Retinal pigment epithelial cell (primary cell): ENCODE results near the gene SLC37A3.

Source experiments
- DNase-seq: peaks from one replicate; pipeline ENCODE4 v3.0.0-alpha.2; 2010; ENCODE audit warnings: low read depth
- H3K4me3 ChIP-seq: 2 replicates; pipeline ENCODE4 v1.5.1; 2011; ENCODE audit warnings: mild to moderate bottlenecking, low read length, control low read depth, moderate library complexity
- CTCF ChIP-seq: conservative IDR thresholded peaks from 2 replicates; pipeline ENCODE4 v1.5.1; 2011; ENCODE audit warnings: low read depth, low read length, control low read depth, inconsistent platforms

The SLC37A3 gene

DNA sequence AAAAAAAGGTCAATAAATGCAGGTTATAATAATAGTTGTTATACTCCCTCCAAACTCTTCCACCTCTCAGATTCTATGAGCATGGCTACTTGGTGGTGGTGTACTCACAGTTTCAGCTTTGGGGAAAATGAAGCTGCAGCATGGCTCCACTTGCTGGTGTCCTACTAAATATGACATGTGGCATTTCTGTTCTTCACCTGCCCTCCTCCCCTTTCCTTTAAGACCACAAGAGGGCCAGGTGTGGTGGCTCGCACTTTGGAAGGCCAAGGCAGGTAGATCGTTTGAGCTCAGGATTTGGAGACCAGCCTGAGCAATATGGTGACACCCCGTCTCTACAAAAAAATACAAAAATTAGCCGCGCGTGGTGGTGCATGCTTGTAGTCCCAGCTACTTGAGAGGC is 101.1 kb downstream of the SLC37A3 start:
- H3K4me3 ChIP-seq = no peak overlapping the region
- DNase-seq = no peak
- TF ChIP-seq CTCF = no peak

DNA sequence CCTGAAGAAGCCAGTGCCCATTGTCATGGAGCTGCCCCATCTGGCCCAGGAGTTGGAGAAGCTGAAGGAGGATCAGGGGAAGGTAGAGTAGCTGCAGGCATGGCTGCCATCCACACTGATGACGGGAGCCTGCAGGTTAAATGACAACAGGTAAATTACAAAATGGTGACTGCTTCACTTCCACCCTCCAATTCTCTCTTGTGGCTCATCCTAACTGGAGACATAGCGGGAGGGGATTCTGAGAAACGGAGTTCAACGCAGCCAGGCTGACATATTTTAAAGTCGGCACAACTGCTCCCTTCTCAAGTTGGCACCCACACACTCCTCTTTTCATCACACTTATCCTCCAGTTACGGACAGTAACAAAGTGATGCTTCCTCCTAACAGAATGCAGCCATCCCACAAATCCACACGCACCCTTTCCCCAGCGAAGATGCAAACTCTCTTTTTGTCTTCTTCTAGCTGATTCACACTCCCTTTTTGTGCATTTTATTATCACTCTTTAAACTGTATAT is 103.0 kb downstream of the SLC37A3 start:
- TF ChIP-seq CTCF = no peak

GRCh38 chr7:140294454-140294853 is 103.9 kb downstream of the SLC37A3 start:
- no peak for TF ChIP-seq CTCF
- DNase-seq = no peak
- H3K4me3 ChIP-seq = no peak overlapping the region

More for the DNA sequence above, 103.0 kb downstream of the SLC37A3 start:
- DNase-seq = no peak
- H3K4me3 ChIP-seq = no peak overlapping the region

DNA sequence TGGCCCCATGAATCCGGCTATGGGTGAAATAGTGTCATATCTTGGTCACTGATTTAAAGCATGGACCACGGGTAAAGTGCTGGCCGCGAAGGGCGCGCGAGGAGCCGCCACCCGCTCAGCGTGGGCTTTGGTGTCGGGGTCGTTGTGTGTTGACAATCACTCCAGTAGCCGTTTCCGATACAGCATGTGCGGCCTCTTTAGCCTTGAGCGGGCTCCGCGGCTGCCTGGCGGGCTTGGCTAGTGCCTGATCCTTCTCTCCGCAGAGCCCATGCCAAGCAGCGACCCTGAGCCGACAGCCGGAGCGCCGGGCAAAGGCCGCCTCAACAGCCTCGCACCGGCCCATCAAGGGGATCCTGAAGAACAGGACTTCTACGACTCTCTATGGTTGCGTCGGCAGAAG is 105.9 kb downstream of the SLC37A3 start:
- H3K4me3 ChIP-seq = no peak overlapping the region
- no peak for DNase-seq
- no peak for TF ChIP-seq CTCF

DNA sequence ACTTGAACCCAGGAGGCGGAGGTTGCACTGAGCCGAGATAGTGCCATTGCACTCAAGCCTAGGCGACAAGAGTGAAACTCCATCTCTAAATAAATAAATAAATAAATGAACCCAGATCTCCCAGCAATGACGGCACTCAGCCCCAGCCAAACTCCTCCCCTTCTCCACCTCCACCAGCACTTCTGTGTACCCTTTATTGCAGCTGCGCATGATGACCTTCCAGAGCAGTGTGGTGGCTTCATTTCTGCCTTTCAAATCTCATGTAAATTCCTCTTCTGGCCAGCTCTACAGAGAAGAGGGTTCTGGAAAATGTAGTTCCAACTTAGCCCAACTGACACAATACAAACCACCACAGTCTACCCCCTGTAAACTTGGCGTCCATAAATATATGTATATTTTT is 108.5 kb downstream of the SLC37A3 start:
- no peak overlapping the region for H3K4me3 ChIP-seq
- DNase-seq = no peak
- TF ChIP-seq CTCF = no peak

DNA sequence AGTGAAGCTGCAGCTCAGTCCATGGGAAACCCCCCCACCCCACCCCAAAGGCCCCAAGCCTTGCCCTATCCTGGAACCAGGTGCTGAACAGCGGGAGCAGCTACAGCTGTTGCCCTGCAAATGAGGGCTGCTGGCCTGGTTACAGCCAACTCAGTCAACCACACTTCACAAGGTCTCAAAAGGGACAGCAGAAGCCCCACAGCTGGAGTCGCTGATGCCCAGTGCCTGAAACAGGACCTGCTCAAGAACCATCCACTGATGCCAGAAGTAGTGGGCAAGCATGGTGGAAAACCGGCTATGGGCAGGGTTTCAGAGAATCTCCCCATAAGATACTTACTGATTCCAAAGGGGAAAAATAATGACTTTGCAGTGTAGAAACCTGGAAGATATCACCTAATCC is 110.3 kb downstream of the SLC37A3 start:
- DNase-seq = no peak
- no peak overlapping the region for H3K4me3 ChIP-seq
- TF ChIP-seq CTCF = no peak

GRCh38 chr7:140285938-140286337 is 112.4 kb downstream of the SLC37A3 start:
- no peak for TF ChIP-seq CTCF
- DNase-seq = no peak
- no peak overlapping the region for H3K4me3 ChIP-seq
